Measurements from ENCODE around the gene ARPC1B. TPM values are rescaled to one million over a fixed set of nuclear protein-coding genes. Genes with fewer than 3 reads are reported as not detected.

Gene ARPC1B
- total and polyA plus RNA-seq, 9 of the 15 experiments (the other 6 are each of a cell fraction or from before 2014, with no cell fraction given) = 6.7 to 357 (median 211) TPM

DNA sequence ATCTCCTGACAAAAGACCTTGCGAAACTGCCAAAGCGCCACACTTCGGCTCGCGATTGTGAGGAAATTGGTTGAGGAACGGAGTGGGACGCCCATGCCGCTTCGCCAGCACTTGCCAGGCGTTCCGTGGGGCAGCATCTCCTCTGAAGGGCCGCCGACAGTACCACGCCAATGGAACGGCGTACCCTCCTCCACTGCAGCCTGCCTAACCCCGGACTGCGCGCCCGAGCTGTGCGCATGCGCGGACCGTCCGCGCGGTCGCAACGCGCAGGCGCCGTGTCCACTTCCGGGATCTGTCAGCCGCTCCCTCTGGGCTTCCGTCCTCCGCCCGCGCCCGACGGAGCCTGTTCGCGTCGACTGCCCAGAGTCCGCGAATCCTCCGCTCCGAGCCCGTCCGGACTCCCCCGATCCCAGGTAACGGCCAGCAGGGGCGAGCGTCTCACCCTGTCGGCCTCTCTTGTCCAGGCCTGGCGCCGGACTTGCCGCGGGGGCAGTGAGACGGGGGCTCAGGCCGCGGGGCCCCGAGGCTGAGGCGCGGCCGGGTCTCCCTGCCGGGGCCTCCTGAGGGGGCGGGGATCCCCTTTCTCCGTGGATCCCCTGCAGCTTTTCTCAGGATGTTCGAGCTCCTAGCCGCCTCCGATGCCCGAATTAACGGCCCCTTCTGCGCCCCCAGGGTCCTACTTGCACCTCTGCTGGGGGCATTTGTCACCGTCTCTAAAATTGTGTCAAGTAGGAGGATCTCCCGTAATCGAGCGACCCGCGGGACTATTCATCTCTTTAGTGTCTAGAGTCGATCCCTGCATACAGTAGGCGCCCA, 48.7 kb upstream of the ARPC1B start, which contains the start of gene ARPC1A (continued):
- TF ChIP-seq, protein P1, sequence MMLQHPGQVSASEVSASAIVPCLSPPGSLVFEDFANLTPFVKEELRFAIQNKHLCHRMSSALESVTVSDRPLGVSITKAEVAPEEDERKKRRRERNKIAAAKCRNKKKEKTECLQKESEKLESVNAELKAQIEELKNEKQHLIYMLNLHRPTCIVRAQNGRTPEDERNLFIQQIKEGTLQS (IDR thresholded peaks at IDR 0.05) = no peak
- TF ChIP-seq, protein P1 (CRISPR knock-in tag; conservative IDR thresholded peaks at IDR 0.05) = 0 out of 2 replicates have a peak, but pooled peaks have one; percentile 24
- TF ChIP-seq ZNF239 (CRISPR knock-in tag; IDR thresholded peaks at IDR 0.05) (no peak), CBX5 (IDR thresholded peaks at IDR 0.05; ENCODE audit: borderline replicate concordance, low read depth) (no peak), HNRNPK (IDR thresholded peaks at IDR 0.05; ENCODE audit: low read depth, low read length, poor library complexity, severe bottlenecking) (no peak), ATF7 (IDR thresholded peaks at IDR 0.05) (peak; percentile 88), TRIM24 (IDR thresholded peaks at IDR 0.05) (peak in 1 of 2 experiments; percentile 49; a peak in 1 of 4 replicates), GATAD2A (IDR thresholded peaks at IDR 0.05) (peak; percentile 90), MED1 (CRISPR knock-in tag; IDR thresholded peaks at IDR 0.05; ENCODE audit: borderline replicate concordance) (no peak), MXI1 (IDR thresholded peaks at IDR 0.05; ENCODE audit: low read depth, low read length) (no peak), THRAP3 (IDR thresholded peaks at IDR 0.05; ENCODE audit: borderline replicate concordance) (no peak), ZNF76 (CRISPR knock-in tag; IDR thresholded peaks at IDR 0.05; ENCODE audit: borderline replicate concordance) (no peak), CHD4 (IDR thresholded peaks at IDR 0.05; ENCODE audit: insufficient read depth, insufficient replicate concordance, low read depth, low read length, poor library complexity, severe bottlenecking) (no peak), SAP30 (IDR thresholded peaks at IDR 0.05; ENCODE audit: borderline replicate concordance, insufficient read depth, low read depth, low read length, poor library complexity, severe bottlenecking) (peak; percentile 77), TBP (optimal IDR thresholded peaks at IDR 0.05; ENCODE audit: low read depth, low read length) (peak; percentile 82), ASH1L (IDR thresholded peaks at IDR 0.05; ENCODE audit: borderline replicate concordance, low read depth, partially characterized antibody) (peak; percentile 19), ETV1 (tag; conservative IDR thresholded peaks at IDR 0.05; ENCODE audit: low read depth) (no peak), MBD2 (IDR thresholded peaks at IDR 0.05; ENCODE audit: borderline replicate concordance, low read depth) (no peak; the same call in 1 of the 2 replicates), KAT2B (IDR thresholded peaks at IDR 0.05; ENCODE audit: low read depth, low read length) (no peak), SOX6 (IDR thresholded peaks at IDR 0.05) (0 out of 2 replicates have a peak, but pooled peaks have one; percentile 33), ATF1 (CRISPR knock-in tag; IDR thresholded peaks at IDR 0.05) (0 out of 2 replicates have a peak, but pooled peaks have one; percentile 45), ATF1 (tag; IDR thresholded peaks at IDR 0.05) (peak; percentile 86)
- TF ChIP-seq, protein P2, sequence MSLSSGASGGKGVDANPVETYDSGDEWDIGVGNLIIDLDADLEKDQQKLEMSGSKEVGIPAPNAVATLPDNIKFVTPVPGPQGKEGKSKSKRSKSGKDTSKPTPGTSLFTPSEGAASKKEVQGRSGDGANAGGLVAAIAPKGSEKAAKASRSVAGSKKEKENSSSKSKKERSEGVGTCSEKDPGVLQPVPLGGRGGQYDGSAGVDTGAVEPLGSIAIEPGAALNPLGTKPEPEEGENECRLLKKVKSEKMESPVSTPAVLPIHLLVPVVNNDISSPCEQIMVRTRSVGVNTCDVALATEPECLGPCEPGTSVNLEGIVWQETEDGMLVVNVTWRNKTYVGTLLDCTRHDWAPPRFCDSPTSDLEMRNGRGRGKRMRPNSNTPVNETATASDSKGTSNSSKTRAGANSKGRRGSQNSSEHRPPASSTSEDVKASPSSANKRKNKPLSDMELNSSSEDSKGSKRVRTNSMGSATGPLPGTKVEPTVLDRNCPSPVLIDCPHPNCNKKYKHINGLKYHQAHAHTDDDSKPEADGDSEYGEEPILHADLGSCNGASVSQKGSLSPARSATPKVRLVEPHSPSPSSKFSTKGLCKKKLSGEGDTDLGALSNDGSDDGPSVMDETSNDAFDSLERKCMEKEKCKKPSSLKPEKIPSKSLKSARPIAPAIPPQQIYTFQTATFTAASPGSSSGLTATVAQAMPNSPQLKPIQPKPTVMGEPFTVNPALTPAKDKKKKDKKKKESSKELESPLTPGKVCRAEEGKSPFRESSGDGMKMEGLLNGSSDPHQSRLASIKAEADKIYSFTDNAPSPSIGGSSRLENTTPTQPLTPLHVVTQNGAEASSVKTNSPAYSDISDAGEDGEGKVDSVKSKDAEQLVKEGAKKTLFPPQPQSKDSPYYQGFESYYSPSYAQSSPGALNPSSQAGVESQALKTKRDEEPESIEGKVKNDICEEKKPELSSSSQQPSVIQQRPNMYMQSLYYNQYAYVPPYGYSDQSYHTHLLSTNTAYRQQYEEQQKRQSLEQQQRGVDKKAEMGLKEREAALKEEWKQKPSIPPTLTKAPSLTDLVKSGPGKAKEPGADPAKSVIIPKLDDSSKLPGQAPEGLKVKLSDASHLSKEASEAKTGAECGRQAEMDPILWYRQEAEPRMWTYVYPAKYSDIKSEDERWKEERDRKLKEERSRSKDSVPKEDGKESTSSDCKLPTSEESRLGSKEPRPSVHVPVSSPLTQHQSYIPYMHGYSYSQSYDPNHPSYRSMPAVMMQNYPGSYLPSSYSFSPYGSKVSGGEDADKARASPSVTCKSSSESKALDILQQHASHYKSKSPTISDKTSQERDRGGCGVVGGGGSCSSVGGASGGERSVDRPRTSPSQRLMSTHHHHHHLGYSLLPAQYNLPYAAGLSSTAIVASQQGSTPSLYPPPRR (CRISPR knock-in tag; IDR thresholded peaks at IDR 0.05; ENCODE audit: borderline replicate concordance) = peak; percentile 84; the same call in 1 of the 2 replicates

Data from K562 (cell line).